Fibroblast of mammary gland (primary cell): ENCODE data around the gene CPTP.

Experiments
- DNase-seq: peaks from one replicate; pipeline ENCODE4 v3.0.0-alpha.2; 2010; ENCODE audit warnings: low read depth
- H3K4me3 ChIP-seq: 2 replicates; pipeline ENCODE4 v1.5.1; 2011; ENCODE audit warnings: low read depth, mild to moderate bottlenecking, low read length, moderate library complexity; ENCODE audit not compliant: control insufficient read depth
- TF ChIP-seq, protein P1 (sequence below): conservative IDR thresholded peaks from 2 replicates; pipeline ENCODE4 v1.5.1; 2011; ENCODE audit warnings: low read depth, low read length, inconsistent platforms; ENCODE audit not compliant: control insufficient read depth, insufficient read depth

Gene CPTP

DNA sequence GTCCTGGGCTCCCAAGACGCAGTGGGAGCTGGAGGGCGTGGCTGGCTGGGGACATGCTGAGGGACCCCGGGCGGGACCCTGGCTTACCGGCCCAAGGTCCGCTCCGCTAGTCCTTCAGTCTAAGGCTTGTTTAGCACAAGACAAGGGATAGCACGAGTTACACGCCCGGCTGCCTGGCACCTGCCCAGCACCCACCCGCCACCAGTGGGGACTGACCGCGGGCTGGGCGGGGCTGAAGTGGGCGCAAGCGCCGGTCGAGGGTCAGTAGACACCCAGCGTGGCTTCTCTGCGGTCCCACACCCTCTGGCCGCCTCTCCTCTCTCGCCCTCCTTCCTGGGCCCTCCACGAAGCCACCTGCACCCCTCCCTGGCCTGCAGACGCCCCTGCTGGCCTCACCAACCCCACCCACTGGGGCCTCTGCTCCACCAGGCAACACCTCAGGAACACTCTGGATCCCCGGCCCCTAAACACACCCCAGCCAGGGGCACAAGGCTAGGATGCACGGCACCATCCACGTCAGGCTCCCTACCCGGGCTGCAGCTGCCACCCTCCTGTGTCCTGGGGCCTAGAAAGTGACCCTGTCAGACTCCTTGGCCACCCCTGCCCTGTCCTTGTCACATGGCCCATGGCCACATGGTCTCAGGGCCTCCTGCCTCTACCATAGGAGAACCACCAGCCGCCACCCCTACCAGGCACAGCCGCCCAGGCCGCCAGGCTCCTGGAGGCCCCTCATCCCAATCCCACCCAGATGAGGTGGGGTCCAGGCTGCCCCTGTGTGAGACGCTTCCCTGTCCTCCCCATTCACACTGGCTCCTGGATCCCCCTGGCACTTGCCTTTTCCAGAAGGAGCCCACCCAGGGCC lies 12.6 kb downstream of the CPTP start:
- TF ChIP-seq, protein P1, sequence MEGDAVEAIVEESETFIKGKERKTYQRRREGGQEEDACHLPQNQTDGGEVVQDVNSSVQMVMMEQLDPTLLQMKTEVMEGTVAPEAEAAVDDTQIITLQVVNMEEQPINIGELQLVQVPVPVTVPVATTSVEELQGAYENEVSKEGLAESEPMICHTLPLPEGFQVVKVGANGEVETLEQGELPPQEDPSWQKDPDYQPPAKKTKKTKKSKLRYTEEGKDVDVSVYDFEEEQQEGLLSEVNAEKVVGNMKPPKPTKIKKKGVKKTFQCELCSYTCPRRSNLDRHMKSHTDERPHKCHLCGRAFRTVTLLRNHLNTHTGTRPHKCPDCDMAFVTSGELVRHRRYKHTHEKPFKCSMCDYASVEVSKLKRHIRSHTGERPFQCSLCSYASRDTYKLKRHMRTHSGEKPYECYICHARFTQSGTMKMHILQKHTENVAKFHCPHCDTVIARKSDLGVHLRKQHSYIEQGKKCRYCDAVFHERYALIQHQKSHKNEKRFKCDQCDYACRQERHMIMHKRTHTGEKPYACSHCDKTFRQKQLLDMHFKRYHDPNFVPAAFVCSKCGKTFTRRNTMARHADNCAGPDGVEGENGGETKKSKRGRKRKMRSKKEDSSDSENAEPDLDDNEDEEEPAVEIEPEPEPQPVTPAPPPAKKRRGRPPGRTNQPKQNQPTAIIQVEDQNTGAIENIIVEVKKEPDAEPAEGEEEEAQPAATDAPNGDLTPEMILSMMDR = no peak
- no peak overlapping the region for H3K4me3 ChIP-seq
- DNase-seq = no peak

DNA sequence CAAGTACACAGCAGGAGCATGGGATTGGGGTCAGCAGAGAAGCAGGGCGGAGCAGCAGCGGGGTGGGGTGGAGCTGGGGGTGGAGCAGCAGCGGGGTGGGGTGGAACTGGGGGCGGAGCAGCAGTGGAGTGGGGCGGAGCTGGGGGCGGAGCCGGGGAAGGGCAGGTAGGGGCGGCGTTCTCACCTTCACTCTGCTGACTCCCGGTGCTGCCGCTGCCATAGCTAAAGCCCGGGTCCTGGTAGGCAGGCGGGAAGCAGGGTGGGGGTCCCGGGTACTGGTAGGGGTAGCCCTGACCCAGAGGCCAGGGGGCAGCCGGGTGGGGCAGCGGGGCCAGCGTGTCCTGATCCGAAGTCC lies 13.2 kb downstream of the CPTP start:
- H3K4me3 ChIP-seq = no peak overlapping the region
- DNase-seq = no peak
- TF ChIP-seq, protein P1 = no peak

GRCh38 chr1:1338278-1338677 lies 13.7 kb downstream of the CPTP start:
- no peak overlapping the region for H3K4me3 ChIP-seq
- DNase-seq = no peak
- TF ChIP-seq, protein P1 = no peak

- DNase-seq = no peak
- TF ChIP-seq, protein P1 = no peak
- no peak overlapping the region for H3K4me3 ChIP-seq
These were observed 15.6 kb downstream of the CPTP start for GRCh38 chr1:1340185-1340584.

DNA sequence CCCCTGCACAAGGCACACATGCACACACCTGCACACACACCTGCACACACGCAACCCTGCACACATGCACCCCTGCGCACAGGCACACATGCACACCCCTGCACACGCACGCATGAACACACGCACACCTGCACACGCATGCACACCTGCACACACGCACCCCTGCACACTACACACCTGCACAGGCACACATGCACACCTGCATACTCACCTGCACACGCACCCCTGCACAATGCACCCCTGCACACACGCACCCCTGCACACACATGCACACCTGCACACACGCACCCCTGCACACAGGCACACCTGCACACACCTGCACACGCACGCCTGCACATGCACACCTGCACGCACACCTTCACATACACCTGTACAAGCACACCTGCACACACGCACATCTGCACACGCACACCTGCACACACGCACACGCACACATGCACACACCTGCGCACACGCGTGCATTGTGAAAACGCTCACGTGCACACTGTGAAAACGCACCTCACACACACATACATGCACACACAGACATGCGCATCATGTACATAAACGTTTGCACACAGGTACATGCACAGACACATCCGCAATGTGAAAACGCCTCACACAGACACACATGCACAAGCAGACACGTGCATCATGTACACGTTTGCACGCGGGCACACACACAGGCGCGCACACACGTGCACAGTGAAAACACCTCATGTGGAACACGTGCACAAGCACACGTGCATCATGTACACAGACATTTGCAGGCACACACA lies 16.4 kb downstream of the CPTP start:
- TF ChIP-seq, protein P1 = no peak
- no peak for DNase-seq
- H3K4me3 ChIP-seq = no peak overlapping the region

GRCh38 chr1:1341549-1342021 lies 17.0 kb downstream of the CPTP start:
- DNase-seq = no peak

More at GRCh38 chr1:1341549-1342021, 17.0 kb downstream of the CPTP start:
- TF ChIP-seq, protein P1 = no peak
- H3K4me3 ChIP-seq = no peak overlapping the region
